ENCODE results near the gene ZNRF2.
A peak's percentile ranks its signal among the peaks of the same experiment; 100 is the strongest.
"Not testable (repeated sequence)": the region's sequence is repeated elsewhere in the genome, so short reads cannot be mapped to it uniquely, and the experiment has no call there.

Gene ZNRF2

DNA sequence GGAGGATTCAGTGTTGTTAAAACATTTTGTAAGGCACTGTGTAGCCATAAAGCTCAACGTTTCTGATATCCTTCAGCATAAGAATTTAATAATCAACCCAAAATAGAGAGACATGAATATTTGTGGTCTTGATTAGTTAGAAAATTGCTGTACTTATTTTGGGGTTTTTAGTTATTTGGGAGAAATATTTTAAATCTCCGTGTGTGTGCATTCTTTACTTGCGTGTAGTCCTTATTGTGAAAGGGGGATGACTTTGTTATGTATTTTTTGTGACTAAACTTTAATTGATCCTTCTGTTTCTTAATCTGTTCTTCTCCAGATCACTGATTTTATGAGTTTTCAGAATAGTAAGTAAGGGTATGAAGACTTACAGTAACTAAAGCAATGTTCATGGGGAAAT lies 81.2 kb downstream of the ZNRF2 start:
- no peak for DNase-seq

GRCh38 chr7:30366606-30367005 lies 82.2 kb downstream of the ZNRF2 start:
- DNase-seq = no peak

GRCh38 chr7:30367561-30367960 lies 83.2 kb downstream of the ZNRF2 start:
- no peak for DNase-seq

GRCh38 chr7:30369879-30370278 lies 85.5 kb downstream of the ZNRF2 start:
- DNase-seq = no peak

DNA sequence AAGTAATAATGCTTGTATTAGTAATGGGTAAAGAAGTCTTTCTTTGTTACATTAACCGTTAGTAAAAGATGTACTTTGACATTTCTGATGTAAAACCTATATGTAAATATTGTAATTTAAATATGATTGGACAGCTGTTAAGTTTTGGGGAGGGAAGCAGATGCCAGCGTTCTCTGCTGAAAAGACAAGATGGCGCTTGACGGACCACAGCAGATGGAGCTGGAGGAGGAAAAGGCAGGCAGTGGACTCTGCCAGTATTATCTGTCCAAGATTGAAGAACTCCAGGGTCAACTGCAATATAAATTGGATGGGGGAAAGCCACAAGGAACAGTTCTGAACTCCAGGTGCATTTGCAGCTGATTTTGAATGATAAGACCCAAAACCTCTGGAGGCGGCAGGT lies 86.9 kb downstream of the ZNRF2 start:
- no peak for DNase-seq

- no peak for DNase-seq
Measured at GRCh38 chr7:30378275-30378674, 93.9 kb downstream of the ZNRF2 start.

GRCh38 chr7:30379131-30379530 lies 94.7 kb downstream of the ZNRF2 start:
- DNase-seq = no peak

- no peak for DNase-seq
Measured at GRCh38 chr7:30379741-30380140, 95.3 kb downstream of the ZNRF2 start.

GRCh38 chr7:30380294-30380693 lies 95.9 kb downstream of the ZNRF2 start:
- DNase-seq = no peak

DNA sequence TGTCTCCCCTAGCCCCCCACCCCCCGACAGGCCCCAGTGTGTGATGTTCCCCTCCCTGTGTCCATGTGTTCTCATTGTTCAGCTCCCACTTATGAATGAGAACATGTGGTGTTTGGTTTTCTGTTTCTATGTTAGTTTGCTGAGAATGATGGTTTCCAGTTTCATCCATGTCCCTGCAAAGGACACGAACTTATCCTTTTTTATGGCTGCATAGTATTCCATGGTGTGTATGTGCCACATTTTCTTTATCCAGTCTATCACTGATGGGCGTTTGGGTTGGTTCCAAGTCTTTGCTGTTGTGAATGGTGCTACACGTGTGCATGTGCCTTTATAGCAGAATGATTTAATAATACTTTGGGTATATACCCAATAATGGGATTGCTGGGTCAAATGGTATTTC lies 96.4 kb downstream of the ZNRF2 start:
- DNase-seq = not testable (repeated sequence)

DNA sequence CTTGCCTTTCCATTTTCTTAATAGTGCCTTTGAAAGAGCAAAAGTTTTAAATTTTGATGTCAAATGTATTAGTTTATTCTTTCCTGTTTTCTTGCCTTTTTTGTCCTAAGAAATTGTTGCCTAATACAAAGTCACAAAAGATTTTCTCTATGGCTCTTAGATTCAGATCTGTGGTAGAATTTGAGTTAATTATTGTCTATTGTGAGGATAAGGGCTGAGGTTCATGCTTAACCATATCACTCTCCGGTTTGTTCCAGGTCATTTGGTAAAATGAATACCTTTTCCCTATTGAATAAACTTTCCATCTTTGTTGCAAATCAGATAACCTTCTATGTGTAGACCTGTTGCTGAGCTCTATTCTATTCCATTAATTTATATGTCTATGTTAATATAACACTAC lies 98.2 kb downstream of the ZNRF2 start:
- no peak for DNase-seq

DNA sequence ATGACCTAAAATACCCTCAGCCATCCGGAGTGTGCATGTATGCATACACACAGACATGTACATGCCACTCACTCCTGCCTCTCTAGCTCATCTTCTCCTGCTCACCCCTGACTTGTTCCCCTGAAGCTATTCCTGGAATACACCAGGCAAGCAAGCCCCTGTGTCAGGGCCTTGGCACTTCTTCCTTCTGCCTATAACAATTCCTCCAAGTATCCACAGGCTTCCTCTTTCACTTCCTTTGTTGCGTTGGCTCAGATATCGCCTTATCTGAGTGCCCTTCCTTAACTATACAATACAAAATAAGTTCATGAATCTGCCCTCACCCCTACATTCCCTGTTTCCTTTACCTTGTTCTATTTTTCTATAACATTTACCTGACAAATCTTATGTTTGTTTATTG lies 105.4 kb downstream of the ZNRF2 start:
- no peak for DNase-seq

DNA sequence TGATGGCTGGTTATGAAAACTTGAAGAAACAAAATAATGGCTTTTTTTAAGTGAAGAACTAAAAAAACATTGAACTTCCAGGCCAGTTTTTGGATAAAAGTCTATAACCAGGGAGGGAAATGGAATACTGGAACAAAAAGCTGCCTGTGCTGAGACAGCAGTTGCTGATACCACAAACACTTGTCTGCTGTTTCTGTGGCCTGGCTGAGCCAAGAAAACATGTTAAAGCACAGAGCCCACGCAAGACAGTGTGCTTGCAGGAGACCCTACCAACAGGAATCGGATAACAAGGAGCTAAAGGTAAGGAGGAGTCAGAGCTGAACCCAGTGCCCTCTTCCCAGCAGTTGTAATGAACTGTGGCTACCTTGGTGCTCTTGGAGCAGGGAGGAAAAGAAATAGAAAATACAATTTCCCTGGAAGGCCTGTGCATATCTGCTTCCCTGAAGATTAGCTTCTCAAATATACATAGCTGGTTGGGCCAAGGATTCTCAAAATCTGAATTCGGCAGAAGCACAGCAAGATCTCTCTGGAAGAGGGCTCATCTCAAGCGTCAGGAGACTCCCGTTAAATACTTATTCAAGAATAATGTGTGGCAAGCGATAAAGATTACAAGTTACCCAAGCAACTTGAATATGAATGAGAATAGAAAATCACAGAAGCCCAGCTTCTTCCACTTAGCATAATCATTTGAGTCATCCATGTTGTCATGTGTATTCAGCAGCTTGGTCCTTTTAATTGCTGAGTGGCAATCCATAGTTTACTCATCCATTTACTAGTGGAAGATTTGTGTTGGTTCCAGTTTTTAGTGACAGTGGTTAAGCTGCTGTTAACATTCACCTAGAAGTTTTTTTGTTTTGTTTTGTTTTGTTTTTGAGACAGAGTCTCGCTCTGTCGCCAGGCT lies 106.6 kb downstream of the ZNRF2 start:
- no peak for DNase-seq

DNA sequence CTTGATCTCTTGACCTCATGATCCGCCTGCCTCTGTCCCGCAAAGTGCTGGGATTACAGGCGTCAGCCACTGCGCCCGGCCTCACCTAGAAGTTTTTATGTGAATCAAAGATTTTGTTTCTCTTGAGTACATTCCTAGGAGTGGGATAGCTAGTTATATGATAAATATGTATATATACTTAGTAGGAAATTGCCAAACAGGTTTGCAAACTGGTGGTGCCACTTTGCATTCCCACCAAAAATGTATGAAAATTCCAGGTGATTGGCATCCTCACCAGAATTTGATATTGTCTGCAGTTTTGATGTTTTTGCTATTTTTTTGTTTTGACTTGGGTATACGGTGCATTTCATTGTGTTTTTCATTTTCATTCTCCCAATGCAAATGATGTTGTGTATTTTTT lies 107.4 kb downstream of the ZNRF2 start:
- no peak for DNase-seq

- no peak for DNase-seq
Measured at GRCh38 chr7:30395676-30396075, 111.3 kb downstream of the ZNRF2 start.

- DNase-seq = peak; percentile 2
Measured at GRCh38 chr7:30396389-30396788, 112.0 kb downstream of the ZNRF2 start.

DNA sequence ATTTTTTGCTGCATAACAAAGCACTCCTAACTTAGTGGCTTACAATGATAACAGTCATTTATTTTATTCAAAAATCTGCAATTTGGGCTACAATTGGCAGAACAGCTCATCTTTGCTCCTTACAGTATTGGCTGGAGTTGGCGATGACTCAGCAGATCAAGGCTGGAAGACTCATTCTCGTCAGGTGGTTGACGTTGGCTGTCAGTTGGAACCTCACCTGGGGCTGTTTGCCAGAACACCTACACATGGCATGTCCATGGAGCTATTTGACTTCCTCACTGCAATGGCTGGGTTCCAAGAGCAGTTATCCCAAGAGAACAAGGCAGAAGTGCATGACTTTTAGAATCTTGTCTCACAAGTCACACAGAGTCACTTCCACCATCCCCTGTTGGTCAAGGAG lies 119.1 kb downstream of the ZNRF2 start:
- no peak for DNase-seq

DNA sequence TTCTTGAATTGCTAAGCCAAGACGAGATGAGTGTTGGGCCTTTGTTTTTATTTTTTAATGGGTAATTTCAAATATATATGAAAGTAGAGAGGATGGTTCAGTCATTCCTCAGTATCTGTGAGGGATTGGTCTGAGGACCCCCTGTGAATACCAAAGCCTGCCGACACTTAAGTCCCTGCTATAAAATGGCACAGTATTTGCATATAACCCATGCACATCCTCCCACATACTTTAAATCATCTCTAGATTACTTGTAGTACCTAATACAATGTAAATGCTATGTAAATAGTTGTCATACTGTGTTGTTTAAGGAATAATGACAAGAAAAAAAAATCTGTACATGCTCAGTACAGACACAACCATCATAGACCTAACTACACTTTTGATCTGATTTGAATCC lies 120.8 kb downstream of the ZNRF2 start:
- no peak for DNase-seq

DNA sequence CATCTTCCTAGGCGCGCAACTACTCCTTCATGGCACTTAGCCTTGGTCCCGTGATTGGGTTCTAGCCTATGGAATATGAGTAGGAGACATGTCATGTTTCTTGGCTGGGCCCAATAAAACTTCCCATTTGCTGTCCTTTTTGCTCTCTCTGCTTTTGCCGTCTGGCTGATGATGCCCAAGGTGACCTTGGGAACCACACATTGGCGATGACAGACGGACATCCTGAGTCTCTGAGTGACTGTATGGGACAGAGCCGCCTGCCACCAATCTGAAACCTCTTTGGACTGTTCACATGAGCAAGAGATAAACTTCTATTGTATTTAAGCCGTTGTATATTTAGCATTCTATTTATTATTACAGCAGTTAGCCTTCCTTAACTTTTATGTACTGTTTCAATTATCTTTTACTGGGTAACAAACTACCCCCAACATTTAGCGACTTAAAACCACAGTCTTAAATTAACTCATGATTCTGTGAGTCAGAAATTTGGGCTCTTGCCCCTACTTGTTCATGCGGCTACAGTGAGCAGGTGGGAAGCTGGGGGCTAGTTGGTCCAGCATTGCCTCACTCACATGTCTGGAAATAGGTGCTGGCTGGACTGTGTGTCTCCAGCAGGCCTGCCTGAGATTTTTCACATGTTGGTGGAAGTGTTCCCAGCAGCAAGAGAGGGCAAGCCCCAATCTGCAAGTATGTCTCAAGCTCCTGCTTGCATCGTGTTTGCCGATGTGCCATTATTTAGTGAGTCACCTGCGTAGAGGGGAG lies 122.4 kb downstream of the ZNRF2 start:
- DNase-seq = peak; percentile 32

DNA sequence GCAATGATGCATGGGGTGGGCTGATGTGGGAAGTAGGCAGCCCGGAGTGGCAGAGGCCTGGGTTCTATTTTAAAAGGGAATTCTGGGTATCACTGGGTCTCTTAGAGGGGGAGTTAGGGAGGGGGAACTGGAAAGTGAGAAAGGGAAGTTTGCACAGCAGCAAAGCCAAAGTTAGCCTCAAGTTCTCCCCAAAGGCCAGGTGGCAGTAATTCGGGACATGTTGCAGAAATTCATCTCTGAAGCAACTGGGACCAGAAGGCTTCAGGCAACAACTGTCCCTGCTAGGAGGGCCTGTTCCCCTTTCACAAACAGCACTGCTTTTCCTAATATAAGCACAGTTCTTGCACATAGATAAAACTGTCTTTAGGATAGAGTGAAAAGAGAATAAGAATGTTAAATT lies 126.8 kb downstream of the ZNRF2 start:
- DNase-seq = no peak

DNA sequence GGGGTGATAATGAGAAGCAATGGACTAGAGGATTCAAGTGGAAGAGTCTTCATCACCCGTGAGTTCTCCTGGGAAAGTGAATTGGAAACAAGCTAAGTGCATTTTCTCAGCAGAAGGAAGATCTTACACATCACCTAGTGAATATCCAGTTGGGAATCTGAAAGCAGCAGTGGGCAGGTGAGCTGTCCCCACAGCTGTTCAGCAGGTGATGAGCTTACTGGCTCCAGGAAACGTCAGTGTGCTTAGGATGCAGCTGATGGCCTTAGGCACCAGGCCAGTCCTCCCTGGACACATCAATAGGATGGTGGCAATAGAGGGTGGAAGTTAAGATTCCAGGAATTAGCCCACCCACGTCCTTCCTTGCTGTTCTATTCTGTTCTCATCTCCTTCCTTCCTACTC lies 127.5 kb downstream of the ZNRF2 start:
- no peak for DNase-seq

DNA sequence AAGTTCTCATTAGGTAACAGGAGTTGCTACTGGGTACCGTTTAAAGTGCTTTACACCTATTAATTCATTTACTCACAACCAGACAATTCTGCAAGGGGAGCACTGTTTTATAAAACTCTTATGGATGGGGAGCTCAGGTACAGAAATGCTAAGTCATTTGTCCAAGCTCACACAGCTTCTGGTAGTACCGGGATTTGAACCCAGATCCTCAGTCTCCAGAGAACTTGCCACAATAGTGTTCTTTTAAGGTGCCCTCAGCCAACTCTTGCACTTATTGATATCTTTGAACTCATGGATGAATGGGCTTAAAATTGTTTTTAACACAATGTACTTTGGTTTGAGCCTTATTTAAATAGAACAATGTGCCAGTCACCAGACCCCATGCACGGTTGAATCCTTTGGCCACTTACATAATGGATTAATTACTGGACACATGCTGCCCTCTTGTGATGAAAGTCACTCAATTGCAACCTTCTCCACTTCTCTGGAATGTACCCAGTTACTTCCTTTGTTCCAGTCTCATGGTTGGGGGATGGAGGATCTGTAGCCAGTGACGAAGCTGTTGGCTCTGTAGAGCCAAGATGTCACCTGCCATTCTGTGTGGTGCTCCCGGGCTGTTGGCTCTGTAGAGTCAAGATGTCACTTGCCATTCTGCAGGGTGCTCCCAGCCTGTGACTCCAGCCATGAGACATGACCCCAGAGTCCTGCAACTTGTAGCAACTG lies 128.5 kb downstream of the ZNRF2 start:
- DNase-seq = peak; percentile 3

DNA sequence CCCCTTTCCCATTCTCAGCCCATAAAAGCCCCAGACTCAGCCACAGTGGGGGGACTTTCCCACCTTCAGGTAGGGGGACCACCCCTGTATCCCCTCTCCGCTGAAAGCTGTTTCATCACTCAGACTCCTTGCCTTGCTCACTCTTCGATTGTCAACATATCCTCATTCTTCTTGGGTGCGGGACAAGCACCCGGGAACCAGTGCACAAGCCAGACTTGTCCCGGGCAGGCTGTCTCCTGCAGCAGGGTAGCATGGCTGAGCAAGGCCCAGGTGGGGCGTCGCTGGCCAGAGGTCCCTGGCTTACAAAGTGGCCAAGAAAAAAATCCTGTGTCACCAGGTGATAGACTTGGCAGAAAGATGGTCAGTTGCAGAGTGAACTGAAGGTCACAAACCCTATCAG lies 129.5 kb downstream of the ZNRF2 start:
- no peak for DNase-seq

Measured in NCI-H1105 treated with DMSO at 0.1 percent for 48 hours (cell line).